ENCODE results near the gene CACNA2D3.
A peak's percentile ranks its signal among the peaks of the same experiment; 100 is the strongest.

The CACNA2D3 gene

DNA sequence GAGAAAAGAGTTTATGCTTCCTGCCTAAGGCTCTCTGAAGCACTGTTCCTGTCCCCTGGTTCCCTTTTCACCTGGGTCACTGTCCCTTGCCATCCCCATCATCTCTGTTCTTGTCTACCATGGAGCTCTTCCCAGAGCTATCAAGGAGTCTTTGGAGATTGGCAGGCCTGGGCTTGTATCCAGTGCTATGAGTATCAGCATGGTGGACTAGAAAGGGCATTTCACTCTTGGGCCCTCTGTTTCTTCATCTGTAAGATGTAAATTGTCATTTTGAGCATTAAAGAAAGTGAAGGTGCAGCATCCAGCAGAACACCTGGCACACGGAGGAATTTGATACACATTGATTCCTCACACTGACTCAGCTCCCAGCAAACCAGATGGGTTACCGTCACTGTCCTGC is 388.2 kb downstream of the CACNA2D3 start:
- Histone ChIP-seq H3K14ac (ENCODE audit: low read length) (no peak overlapping the region), H2AFZ (ENCODE audit: low read length) (no peak overlapping the region), H3K23ac (ENCODE audit: low read depth, low read length, poor library complexity) (no peak overlapping the region), H2BK12ac (ENCODE audit: low read length) (no peak overlapping the region), H3K79me1 (ENCODE audit: low read depth, low read length) (no peaks in the 10 kb centered on the region), H3K36me3 (replicated peaks in 1 of 2; ENCODE audit: control insufficient read depth in 2 of 2, insufficient read depth in 2 of 2, low read length in 2 of 2) (no peaks in the 10 kb centered on the region), H2BK15ac (ENCODE audit: low read length) (no peak overlapping the region), H3K18ac (ENCODE audit: low read length) (no peak overlapping the region), H3K27me3 (ENCODE audit: control insufficient read depth in 3 of 3, insufficient read depth in 3 of 3, low read depth in 1 of 3, low read length in 3 of 3) (no peaks in the 10 kb centered on the region), H2BK5ac (ENCODE audit: low read length) (peak overlapping the region; percentile 8), H2BK120ac (ENCODE audit: low read depth, low read length) (no peak overlapping the region), H4K8ac (ENCODE audit: low read depth, low read length) (no peak overlapping the region), H2AK5ac (ENCODE audit: low read depth, low read length) (no peak overlapping the region), H3K4ac (ENCODE audit: low read length) (no peak overlapping the region), H3K4me1 (ENCODE audit: control insufficient read depth in 2 of 2, insufficient read depth in 1 of 2, low read depth in 1 of 2, low read length in 2 of 2) (no peaks in the 10 kb centered on the region), H3K4me2 (ENCODE audit: insufficient read depth, low read length, poor library complexity, severe bottlenecking) (no peak overlapping the region), H3K4me3 (ENCODE audit: low read length in 2 of 2) (no peak overlapping the region), H3K9me3 (replicated peaks in 1 of 2; ENCODE audit: control insufficient read depth in 2 of 2, insufficient read depth in 1 of 2, low read depth in 1 of 2, low read length in 2 of 2) (no peaks in the 10 kb centered on the region), H3K9ac (ENCODE audit: low read depth, low read length, poor library complexity) (no peak overlapping the region), H3K27ac (replicated peaks; ENCODE audit: low read length) (no peak overlapping the region), H4K91ac (ENCODE audit: low read depth, low read length, poor library complexity) (no peak overlapping the region)
- no CpG with 5 or more reads among the region's 2 CpGs for WGBS, 2 donors (ENCODE audit: extremely low coverage in 2 of 2, insufficient read length in 2 of 2, insufficient replicate concordance in 1 of 2)
- DNase-seq (ENCODE audit: low spot score): no peak

DNA sequence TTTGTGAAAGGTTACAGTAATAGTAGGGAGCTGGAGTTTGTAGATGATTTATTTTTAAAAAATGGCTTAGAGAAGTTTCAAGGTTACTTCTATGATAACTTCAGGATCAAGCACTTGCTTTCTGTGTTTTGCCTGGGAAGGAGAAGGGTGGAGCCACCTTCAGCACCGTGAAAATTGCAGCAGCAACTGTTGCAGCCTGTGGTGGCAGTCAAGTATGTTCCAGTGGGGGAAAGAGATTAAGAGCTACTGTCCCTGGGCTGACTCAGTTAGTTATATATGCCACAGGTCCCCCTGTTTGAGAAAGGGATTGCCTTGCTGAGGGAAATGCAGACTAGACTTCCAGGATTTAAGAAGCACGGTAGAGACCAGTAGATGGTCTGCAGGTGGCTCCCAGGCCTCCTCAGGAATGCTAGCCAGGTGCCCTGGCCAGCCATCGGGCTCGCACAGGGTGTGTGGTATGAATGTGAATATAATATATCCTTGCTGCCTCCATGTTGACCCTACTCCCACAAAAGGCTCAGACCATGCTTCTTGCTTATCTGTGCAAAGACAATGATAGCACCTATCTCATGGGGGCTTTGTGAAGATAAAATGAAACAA is 389.5 kb downstream of the CACNA2D3 start:
- Histone ChIP-seq H3K9ac (ENCODE audit: low read depth, low read length, poor library complexity) (no peak overlapping the region), H4K8ac (ENCODE audit: low read depth, low read length) (no peak overlapping the region)
- WGBS, 2 donors (ENCODE audit: extremely low coverage in 2 of 2, insufficient read length in 2 of 2, insufficient replicate concordance in 1 of 2): no CpG with 5 or more reads among the region's 4 CpGs

DNA sequence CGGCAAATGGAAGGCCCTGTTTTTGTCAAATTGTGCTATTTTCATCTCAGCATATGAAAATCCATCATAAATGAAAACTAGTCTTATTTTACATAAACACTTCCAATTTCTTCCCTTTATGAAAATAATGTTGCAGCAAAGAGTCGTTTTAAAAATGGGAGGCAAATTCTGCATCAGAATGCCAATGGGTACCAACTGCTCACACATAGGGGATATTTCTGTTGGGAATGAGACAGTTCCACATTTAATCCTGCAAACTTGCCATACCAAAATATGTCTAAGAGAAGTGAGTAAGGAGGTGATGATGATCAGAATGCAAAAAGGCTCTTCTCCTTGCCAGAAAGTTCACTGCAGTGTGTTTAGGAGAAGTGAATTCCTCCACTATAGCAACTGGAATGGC is 391.7 kb downstream of the CACNA2D3 start:
- no peak overlapping the region for H3K23ac ChIP-seq (ENCODE audit: low read depth, low read length, poor library complexity)
- no peak overlapping the region for H3K18ac ChIP-seq (ENCODE audit: low read length)
- DNase-seq (ENCODE audit: low spot score): no peak
- H2AK5ac ChIP-seq (ENCODE audit: low read depth, low read length): no peak overlapping the region
- no peak overlapping the region for H2BK15ac ChIP-seq (ENCODE audit: low read length)
- H3K4me1 ChIP-seq (ENCODE audit: control insufficient read depth in 2 of 2, insufficient read depth in 1 of 2, low read depth in 1 of 2, low read length in 2 of 2): no peaks in the 10 kb centered on the region
- H3K4ac ChIP-seq (ENCODE audit: low read length): no peak overlapping the region
- H4K91ac ChIP-seq (ENCODE audit: low read depth, low read length, poor library complexity): no peak overlapping the region
- H3K14ac ChIP-seq (ENCODE audit: low read length): no peak overlapping the region
- WGBS, 2 donors (ENCODE audit: extremely low coverage in 2 of 2, insufficient read length in 2 of 2, insufficient replicate concordance in 1 of 2): no CpG with 5 or more reads among the region's 2 CpGs
- H2AFZ ChIP-seq (ENCODE audit: low read length): no peak overlapping the region
- H3K4me3 ChIP-seq (ENCODE audit: low read length in 2 of 2): no peak overlapping the region
- peaks cover 0 to 2% of the 10 kb centered on the region in 2 donors for H3K9me3 ChIP-seq (replicated peaks in 1 of 2; ENCODE audit: control insufficient read depth in 2 of 2, insufficient read depth in 1 of 2, low read depth in 1 of 2, low read length in 2 of 2)
- H2BK12ac ChIP-seq (ENCODE audit: low read length): no peak overlapping the region
- no peak overlapping the region for H3K27ac ChIP-seq (replicated peaks; ENCODE audit: low read length)
- no peak overlapping the region for H3K9ac ChIP-seq (ENCODE audit: low read depth, low read length, poor library complexity)
- H4K8ac ChIP-seq (ENCODE audit: low read depth, low read length): no peak overlapping the region
- H2BK120ac ChIP-seq (ENCODE audit: low read depth, low read length): no peak overlapping the region
- H3K4me2 ChIP-seq (ENCODE audit: insufficient read depth, low read length, poor library complexity, severe bottlenecking): no peak overlapping the region
- H3K27me3 ChIP-seq (ENCODE audit: control insufficient read depth in 3 of 3, insufficient read depth in 3 of 3, low read depth in 1 of 3, low read length in 3 of 3): peaks cover 0 to 2% (median 0%) of the 10 kb centered on the region in 3 experiments
- H3K79me1 ChIP-seq (ENCODE audit: low read depth, low read length): no peaks in the 10 kb centered on the region
- no peak overlapping the region for H2BK5ac ChIP-seq (ENCODE audit: low read length)
- no peaks in the 10 kb centered on the region for H3K36me3 ChIP-seq (replicated peaks in 1 of 2; ENCODE audit: control insufficient read depth in 2 of 2, insufficient read depth in 2 of 2, low read length in 2 of 2)

More for the DNA sequence above, 389.5 kb downstream of the CACNA2D3 start:
- DNase-seq (ENCODE audit: low spot score): no peak
- no peak overlapping the region for H3K14ac ChIP-seq (ENCODE audit: low read length)
- no peak overlapping the region for H2BK12ac ChIP-seq (ENCODE audit: low read length)
- no peak overlapping the region for H3K27ac ChIP-seq (replicated peaks; ENCODE audit: low read length)
- H2BK5ac ChIP-seq (ENCODE audit: low read length): no peak overlapping the region
- no peaks in the 10 kb centered on the region for H3K36me3 ChIP-seq (replicated peaks in 1 of 2; ENCODE audit: control insufficient read depth in 2 of 2, insufficient read depth in 2 of 2, low read length in 2 of 2)
- H2BK120ac ChIP-seq (ENCODE audit: low read depth, low read length): no peak overlapping the region
- H3K4me1 ChIP-seq (ENCODE audit: control insufficient read depth in 2 of 2, insufficient read depth in 1 of 2, low read depth in 1 of 2, low read length in 2 of 2): no peaks in the 10 kb centered on the region
- no peaks in the 10 kb centered on the region for H3K27me3 ChIP-seq (ENCODE audit: control insufficient read depth in 3 of 3, insufficient read depth in 3 of 3, low read depth in 1 of 3, low read length in 3 of 3)
- H2AFZ ChIP-seq (ENCODE audit: low read length): no peak overlapping the region
- H3K79me1 ChIP-seq (ENCODE audit: low read depth, low read length): no peaks in the 10 kb centered on the region
- H3K9me3 ChIP-seq (replicated peaks in 1 of 2; ENCODE audit: control insufficient read depth in 2 of 2, insufficient read depth in 1 of 2, low read depth in 1 of 2, low read length in 2 of 2): no peaks in the 10 kb centered on the region
- no peak overlapping the region for H3K4ac ChIP-seq (ENCODE audit: low read length)
- no peak overlapping the region for H3K23ac ChIP-seq (ENCODE audit: low read depth, low read length, poor library complexity)
- no peak overlapping the region for H3K4me2 ChIP-seq (ENCODE audit: insufficient read depth, low read length, poor library complexity, severe bottlenecking)
- no peak overlapping the region for H3K18ac ChIP-seq (ENCODE audit: low read length)
- no peak overlapping the region for H4K91ac ChIP-seq (ENCODE audit: low read depth, low read length, poor library complexity)
- no peak overlapping the region for H2BK15ac ChIP-seq (ENCODE audit: low read length)
- no peak overlapping the region for H2AK5ac ChIP-seq (ENCODE audit: low read depth, low read length)
- H3K4me3 ChIP-seq (ENCODE audit: low read length in 2 of 2): no peak overlapping the region

- H3K27ac ChIP-seq (replicated peaks; ENCODE audit: low read length): no peak overlapping the region
- no peaks in the 10 kb centered on the region for H3K79me1 ChIP-seq (ENCODE audit: low read depth, low read length)
- H3K14ac ChIP-seq (ENCODE audit: low read length): no peak overlapping the region
- H3K23ac ChIP-seq (ENCODE audit: low read depth, low read length, poor library complexity): no peak overlapping the region
- no peak overlapping the region for H2BK120ac ChIP-seq (ENCODE audit: low read depth, low read length)
- no peak overlapping the region for H2AFZ ChIP-seq (ENCODE audit: low read length)
- no peak overlapping the region for H2BK12ac ChIP-seq (ENCODE audit: low read length)
- no peak overlapping the region for H2AK5ac ChIP-seq (ENCODE audit: low read depth, low read length)
- H3K4me2 ChIP-seq (ENCODE audit: insufficient read depth, low read length, poor library complexity, severe bottlenecking): no peak overlapping the region
- no peak overlapping the region for H4K91ac ChIP-seq (ENCODE audit: low read depth, low read length, poor library complexity)
- peaks cover 0 to 2% (median 0%) of the 10 kb centered on the region in 3 experiments for H3K27me3 ChIP-seq (ENCODE audit: control insufficient read depth in 3 of 3, insufficient read depth in 3 of 3, low read depth in 1 of 3, low read length in 3 of 3)
- no peak overlapping the region for H4K8ac ChIP-seq (ENCODE audit: low read depth, low read length)
- H3K36me3 ChIP-seq (replicated peaks in 1 of 2; ENCODE audit: control insufficient read depth in 2 of 2, insufficient read depth in 2 of 2, low read length in 2 of 2): no peaks in the 10 kb centered on the region
- H3K18ac ChIP-seq (ENCODE audit: low read length): no peak overlapping the region
- no peak overlapping the region for H3K9ac ChIP-seq (ENCODE audit: low read depth, low read length, poor library complexity)
- H2BK15ac ChIP-seq (ENCODE audit: low read length): no peak overlapping the region
- H3K4me3 ChIP-seq (ENCODE audit: low read length in 2 of 2): no peak overlapping the region
- no peaks in the 10 kb centered on the region for H3K4me1 ChIP-seq (ENCODE audit: control insufficient read depth in 2 of 2, insufficient read depth in 1 of 2, low read depth in 1 of 2, low read length in 2 of 2)
- no CpG with 5 or more reads among the region's 6 CpGs for WGBS, 2 donors (ENCODE audit: extremely low coverage in 2 of 2, insufficient read length in 2 of 2, insufficient replicate concordance in 1 of 2)
- H3K4ac ChIP-seq (ENCODE audit: low read length): no peak overlapping the region
- H2BK5ac ChIP-seq (ENCODE audit: low read length): no peak overlapping the region
- H3K9me3 ChIP-seq (replicated peaks in 1 of 2; ENCODE audit: control insufficient read depth in 2 of 2, insufficient read depth in 1 of 2, low read depth in 1 of 2, low read length in 2 of 2): peaks cover 0 to 2% of the 10 kb centered on the region in 2 donors
- no peak for DNase-seq (ENCODE audit: low spot score)
Observed at GRCh38 chr3:54514416-54514815, 392.1 kb downstream of the CACNA2D3 start.

Measured in neuronal stem cell (in vitro differentiated cells).